ENCODE data around the gene SCMH1.

The SCMH1 gene

DNA sequence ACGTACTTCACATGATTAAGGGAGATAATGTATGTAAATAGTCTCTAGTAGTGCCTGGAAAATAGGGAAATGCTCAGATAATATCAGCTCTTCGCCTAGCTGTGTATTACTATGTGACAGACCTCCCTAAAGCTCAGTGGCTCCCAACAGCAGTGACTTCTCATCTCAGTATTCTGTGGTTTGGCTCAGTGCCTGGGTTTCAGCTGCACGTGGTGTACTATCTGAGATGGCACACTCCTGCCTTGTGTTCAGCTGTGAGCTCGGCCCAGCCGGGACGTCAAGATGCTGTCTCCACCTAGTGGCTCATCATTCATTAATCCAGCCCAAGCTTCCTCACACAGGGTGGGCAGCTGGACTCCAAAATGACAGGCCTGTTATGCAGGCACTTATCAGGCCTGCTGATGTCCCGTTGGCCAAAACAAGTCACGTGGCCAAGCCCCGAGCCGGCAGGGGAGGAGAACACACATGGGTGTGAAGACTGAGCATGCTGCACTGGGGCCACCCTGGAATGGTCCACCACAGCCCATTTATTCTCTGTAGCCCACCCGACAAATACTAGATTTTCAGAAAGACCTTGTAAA lies 238.4 kb downstream of the SCMH1 start:
- DNase-seq (ENCODE audit: low read depth in 2 of 2), result peak; percentile 63 to 72

DNA sequence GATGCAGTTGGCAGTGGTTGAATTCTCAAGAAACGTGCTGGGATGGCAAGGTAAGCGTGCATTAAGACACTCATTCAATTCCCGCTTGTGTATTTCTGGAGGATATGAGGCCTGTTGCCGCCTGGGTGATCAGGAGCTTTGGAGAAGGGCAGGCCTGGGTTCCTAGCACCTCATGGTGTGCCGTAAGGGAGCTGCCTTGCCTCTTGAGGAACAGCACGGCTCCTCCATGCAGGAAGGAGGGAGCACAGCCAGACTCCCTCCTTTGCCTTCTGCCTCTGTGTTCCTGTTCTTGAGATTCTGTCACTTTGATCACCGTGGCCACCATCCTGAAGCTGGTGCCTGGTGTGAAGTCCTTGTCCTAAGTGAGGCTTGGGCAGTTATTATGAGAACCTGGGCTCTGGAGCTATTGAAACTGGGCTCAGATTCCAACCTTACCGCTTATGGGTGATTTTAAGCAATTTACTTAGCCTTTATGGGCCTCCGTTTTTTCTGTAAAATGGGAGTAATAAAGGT lies 238.9 kb downstream of the SCMH1 start:
- no peak for DNase-seq (ENCODE audit: low read depth in 2 of 2)

DNA sequence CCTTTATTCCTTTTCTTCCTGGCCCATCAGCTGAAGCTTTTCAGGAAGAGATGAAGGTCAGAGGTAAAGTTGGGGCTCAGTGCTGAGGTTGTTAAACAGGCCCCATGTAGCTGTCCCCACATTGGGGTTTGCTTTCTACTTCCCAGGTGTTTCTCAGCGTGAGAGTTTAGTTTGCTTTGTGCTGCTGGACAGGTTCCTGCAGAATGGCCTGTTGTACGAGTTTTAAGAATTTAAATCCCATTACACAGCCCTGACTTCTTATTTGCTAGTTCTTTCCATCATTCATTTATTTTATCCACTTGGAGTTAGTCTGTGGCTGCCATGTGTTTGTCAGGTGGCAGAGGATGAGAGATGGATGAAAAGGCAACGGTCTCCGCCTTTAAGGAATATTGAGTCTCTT lies 243.4 kb downstream of the SCMH1 start:
- DNase-seq (ENCODE audit: low read depth in 2 of 2), result no peak

DNA sequence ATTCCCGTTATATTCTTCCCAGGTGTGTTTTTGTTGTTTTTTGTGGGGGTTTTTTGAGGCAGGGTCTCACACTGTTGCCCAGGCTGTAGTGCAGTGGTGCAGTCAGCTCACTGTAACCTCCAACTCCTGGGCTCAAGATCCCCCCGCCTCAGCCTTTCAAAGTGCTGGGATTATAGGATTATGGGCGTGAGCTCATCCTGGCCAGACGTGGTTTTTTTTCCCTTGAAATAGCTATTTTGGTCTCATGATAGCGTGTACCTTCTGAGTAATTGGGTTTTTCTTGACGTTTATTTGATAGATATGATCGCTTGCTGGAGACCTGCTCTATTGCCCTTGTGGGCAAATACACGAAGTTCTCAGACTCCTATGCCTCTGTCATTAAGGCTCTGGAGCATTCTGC lies 245.0 kb downstream of the SCMH1 start:
- DNase-seq (ENCODE audit: low read depth in 2 of 2), result no peak

DNA sequence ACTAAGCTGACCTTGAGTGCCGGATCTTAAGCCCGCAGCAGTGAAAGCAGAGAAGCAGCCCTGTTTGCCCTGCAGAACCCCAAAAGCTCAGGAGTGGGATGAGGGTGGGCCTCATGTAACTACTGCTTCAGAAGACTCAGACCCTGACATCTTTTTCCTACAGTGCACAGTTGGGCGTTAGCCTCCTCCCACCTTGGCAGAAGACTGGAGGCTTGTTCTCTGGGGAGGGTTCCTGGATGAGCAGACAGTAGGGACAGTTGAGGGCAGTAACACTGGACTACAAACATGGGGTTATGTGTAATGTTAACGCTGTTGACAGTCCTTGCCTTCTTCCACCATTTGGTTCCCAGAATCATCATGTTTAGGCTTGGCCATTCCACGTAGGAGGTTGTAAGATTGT lies 253.0 kb downstream of the SCMH1 start:
- DNase-seq (ENCODE audit: low read depth in 2 of 2), result no peak

DNA sequence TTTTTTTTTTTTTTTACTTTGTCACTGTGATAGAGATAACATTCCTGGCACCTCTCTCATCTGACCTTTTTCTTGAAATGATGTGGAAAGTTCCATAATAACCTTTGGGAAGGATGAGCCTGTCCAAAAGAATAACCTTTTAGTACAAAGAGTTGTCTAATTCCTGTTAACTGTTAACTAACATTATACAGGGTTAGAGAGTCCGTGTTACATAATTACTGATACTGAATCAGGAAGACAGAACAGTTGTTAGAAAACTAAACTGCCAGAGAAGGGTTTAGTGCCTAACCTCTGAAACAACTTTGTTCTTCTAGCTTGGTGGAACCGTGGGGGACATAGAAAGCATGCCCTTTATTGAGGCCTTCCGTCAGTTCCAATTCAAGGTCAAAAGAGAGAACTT lies 253.8 kb downstream of the SCMH1 start:
- DNase-seq (ENCODE audit: low read depth in 2 of 2), result no peak

DNA sequence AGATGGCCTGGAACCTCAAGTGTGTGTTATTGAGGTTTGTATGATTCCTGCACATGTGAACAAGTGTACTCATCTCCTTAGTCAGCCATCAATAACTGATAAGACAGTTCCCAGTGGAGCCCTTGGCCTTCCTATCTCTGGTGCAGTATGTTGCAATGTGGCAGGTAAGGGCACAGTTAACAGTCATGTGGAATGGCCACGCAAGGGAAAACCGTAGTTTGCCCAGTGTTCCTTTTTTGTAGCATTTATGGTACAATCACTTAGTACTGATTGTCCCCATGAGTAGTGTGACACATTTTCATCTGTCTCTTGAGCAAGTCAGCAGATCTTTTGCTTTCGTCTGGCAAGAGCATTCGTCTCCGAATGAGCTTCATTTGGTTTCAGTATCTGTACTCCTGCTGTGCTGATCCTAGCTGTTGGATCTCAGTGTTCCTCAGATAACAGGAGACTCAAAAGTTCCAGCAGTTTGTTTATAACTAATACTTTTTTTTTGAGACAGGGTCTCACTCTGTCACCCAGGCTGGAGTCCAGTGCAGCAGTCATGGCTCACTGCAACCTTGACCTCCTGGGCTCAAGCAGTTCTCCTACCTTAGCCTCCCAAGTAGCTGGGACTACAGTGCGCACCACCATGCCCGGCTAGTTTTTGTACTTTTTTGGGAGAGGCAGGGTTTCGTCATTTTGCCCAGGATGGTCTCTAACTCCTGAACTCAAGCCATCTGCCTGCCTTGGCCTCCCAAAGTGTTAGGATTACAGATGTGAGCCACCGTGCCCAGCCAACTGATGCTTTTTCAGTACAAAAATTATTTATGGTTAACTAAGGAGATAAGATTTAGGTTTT lies 254.4 kb downstream of the SCMH1 start:
- no peak for DNase-seq (ENCODE audit: low read depth in 2 of 2)

DNA sequence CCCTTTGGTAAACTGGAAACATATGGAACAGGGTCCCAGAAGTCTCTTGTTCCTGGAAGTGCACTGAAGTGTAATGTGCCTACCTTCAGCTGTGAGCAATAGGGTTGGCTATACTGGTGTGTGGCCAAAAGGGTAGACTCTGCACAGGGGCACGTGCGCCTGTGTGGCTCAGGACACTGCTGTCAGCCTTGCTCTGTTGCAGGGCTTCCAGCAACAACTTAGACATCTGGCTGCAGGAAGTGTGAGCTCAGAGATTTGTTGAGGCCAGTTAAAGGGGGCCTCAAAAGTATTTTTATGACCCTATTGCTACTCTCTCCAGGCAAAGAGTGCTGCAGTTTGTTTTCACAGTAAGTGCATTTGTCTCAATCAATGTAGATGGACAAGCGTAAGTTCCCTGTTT lies 255.2 kb downstream of the SCMH1 start:
- DNase-seq (ENCODE audit: low read depth in 2 of 2), result no peak

DNA sequence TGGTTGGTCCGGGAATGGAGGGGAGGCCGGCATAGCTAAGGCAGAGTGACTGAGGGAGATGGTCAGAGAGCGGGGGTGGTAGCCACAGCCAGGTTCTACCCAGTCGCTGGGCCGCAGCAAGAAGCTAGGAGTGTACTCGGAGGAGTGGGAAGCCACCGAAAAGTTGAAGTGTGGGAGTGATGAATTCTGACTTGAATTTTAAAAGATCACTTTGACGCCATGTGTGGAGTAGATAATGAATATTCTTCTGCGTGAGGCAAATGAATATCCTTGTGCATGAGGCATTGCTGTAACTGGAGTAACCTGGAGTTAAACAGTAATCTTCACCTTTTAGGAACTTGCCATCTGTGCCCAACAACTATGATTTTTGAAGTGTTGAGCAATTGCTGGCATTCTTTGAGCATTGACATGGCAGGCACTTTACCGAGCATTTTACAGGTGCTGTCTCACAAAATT lies 255.8 kb downstream of the SCMH1 start:
- DNase-seq (ENCODE audit: low read depth in 2 of 2), result no peak

DNA sequence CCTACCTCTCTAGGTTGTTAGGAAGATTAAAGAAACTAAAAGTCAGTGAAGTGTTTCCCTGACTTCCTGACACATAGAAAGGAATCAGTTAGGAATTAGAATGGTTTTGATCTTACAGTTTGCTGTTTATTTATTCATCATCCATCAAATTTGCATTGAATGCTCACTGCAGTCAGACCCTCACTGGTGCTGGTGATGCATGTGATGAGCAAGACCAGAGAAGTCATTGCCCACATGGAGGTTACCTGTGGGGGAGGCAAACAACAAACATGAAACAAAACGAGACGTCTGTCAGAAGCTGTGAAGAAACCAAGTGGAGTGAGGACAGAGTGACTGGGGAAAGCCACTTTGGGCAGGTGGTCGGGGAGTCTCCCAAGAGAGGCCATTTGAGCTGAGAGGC lies 256.2 kb downstream of the SCMH1 start:
- DNase-seq (ENCODE audit: low read depth in 2 of 2), result no peak

DNA sequence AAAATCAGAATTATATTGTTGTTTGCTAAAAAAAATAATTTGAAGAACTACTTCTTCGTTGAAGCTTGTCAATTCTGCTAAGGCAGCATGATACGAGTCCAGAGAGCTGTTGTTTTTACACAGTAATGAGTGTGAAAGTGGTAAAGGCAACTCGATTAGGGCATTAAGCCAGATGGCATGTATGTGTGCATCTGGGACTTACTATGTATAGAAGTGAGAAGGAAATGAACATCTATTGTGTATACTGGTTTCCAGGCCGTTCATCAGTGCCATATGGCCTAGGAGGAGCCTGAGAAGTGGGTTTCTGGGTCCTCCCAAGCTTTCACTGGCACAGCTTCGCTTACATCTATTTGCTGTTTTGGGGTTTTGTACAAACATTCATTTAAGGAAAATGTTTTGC lies 256.9 kb downstream of the SCMH1 start:
- DNase-seq (ENCODE audit: low read depth in 2 of 2), result no peak

DNA sequence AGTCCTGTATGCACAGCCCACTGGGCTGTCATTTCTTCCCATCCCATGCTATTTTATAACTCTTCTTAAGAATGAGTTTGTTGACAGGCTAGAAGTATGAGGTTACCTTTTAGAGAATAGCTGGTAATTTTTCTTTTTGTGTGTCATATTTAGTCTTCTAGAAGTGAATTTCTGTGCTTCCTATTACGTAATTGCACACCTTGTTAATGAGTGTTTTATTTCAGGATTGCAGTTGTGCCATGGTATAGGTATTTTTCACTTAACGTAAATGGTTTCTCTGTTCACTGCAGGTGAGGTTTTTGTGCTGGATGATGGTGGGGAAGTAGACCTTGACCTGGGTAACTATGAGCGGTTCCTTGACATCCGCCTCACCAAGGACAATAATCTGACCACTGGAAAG lies 257.6 kb downstream of the SCMH1 start:
- no peak for DNase-seq (ENCODE audit: low read depth in 2 of 2)

DNA sequence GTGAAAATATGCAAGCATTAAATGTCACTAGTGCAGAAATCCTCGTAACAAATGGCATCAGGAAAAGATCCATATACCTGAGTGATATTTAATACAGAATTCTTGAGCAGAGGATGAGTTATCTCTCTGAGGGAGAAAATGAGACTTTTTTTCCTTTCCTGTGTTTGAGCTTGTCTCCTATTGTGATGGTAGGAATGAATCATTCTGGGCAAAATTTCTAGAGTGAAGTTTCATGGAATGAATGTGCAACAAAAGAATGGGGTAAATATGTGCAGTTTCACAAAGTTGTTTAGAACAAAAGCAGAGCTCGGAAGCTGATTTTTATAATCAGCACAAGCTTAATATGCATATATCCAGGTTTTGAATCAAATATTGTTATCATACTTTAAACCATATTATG lies 258.0 kb downstream of the SCMH1 start:
- no peak for DNase-seq (ENCODE audit: low read depth in 2 of 2)

DNA sequence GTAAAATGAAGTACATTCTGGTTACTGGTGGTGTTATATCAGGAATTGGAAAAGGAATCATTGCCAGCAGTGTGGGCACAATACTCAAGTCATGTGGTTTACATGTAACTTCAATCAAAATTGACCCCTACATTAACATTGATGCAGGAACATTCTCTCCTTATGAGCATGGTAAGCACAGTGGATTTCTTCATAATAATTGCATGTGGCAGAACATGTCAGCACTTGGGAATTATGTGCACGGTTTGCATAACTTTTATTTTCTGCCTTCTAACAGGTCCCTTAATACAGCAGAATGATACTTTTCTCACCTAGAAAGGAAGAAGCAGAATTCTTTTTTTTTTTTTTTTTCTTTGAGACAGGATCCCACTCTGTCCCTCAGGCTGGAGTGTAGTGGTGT lies 258.8 kb downstream of the SCMH1 start:
- DNase-seq (ENCODE audit: low read depth in 2 of 2), result no peak

DNA sequence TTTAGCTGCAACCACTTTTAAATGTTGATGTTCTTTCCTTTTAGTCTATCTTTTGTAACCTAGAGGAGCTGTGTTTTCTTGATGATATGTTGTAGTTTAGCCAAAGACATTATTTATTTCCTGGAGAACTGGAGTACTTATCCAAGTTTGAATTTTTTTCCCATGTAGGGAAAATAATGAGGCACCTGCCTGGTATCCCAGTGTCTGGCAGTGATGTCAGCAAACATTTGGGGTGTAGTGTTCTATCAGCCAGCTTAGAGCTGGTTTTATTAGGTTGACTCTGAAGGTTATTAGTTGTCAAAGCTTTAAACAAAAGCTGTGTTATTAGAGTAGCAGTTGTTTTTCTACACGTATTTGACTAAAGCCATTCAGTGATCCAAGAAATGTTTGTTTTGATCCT lies 259.4 kb downstream of the SCMH1 start:
- DNase-seq (ENCODE audit: low read depth in 2 of 2), result no peak

DNA sequence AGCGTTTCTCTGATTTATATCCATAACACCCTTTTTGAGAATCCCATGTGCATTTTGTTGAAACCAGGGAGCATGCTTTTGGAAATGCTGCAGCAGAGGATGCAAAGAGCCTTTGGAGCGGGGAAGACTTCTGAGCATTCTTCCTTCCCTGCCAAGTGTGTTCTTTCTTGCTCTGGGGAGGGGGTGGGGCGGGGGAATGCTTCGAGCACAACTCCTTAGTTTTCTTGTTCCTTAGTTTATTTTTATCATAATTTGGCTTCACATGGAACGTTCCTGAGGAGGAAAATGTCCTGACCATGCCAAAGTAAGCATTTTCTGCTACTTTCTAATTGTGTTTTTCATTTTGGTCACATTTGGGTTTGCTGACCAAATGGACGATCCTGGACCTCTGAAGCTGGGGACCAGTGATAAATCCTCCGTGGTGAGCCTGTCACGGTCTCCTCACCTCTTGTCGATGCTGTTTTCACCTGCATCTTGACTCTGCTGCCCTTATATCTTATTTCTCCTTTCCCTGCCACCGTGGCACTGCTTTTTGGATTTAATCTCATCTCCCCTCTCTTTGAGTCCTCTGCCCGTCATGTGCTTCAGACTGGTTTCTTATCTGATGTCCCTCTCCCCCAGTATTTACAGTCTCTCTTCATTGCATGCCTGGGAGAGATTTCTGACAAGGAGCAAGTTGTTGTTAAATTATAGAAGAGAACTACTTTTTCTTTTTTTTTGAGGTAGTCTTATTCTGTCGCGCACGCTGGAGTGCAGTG lies 260.2 kb downstream of the SCMH1 start:
- no peak for DNase-seq (ENCODE audit: low read depth in 2 of 2)

DNA sequence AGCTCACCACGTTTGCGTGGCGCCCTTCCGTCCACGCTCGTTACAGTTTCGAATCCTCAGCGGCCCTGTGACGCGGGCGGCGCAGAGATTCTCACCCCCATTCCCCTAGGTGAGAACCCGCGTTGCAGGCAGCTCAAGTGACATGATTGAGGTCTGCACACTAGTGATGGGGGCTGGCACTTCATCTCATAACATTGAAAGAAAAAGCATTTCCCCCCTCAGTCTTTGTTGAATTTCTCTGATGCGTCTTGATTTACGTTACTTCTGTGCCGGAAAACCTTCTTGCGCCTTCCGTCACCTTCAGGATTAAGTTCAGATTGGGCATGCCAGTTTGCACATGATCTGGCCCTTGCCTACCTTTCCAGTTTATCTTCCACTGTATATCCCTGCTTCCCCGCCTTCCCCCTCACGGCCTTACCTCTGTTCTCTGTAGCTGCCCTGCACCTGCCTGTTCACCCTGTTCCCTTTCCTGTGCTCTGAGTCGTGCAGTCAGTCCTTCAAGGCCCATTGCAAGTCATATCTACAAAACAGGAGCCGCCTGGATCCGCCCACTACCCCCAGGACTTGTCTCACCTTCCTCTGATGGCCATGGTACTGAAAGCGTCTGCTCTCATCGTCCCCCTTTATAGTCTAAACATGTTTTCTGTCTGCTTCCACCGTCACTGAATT lies 261.5 kb downstream of the SCMH1 start:
- DNase-seq (ENCODE audit: low read depth in 2 of 2), result peak; percentile 11 to 14

DNA sequence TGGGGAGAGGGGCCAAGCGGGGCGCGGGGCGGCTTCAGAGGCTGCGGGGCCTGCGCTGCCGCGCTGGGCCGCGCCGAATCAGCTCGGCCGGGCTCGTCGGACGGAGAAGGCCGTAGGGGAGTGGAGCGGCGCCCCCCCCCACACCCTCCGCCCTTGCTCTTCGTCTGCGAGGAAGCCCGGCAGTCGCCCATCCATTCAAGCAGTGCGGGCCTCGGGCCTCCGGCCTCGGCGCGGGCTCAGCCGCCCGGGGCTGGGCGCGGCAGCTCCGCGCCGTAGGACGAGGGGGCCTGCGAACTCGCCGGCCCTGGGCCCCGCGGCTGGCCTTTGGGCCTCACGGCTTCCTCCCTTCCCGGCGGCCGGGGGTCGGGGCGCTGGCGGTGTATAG lies 262.0 kb downstream of the SCMH1 start:
- DNase-seq (ENCODE audit: low read depth in 2 of 2), result no peak

DNA sequence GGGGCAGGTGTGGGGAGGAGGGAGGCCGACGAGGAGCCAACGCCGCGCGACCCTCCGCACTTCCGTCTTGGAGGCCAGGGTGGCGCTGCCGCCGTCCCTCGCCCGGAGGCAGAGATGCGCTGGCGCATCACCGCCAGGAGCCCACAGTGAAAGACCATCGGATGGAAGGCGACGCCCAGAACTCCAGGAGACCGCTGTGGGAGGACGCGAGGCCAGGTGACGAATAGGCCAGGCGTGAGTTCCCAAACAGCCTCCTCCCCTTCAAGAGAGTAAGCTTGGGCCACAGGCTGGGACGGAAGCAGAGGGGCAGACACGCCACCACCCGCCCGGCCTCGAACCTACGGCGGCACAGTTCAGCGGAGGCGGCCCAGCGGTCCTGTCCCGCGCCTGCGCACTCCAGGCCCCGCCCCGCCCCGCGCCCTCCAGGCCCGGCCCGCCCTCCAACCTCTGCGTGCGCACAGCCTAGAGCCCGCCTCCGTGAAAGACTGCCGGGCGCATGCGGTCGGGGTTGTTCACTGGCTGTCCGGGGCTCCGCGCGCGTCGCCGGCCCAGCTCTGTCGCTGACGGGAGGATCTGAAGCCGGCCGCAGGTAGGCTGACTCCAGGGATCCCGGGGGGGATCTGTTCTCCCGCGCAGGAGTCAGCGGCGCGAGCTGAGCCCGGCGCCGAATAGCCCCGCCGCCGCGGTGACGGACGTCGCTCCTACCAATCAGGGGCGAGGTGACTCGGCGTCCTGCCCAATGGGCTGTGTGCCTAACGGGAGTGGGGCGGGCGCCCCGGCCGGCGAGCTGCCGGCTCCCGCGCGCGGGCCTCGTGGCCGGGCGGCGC lies 262.7 kb downstream of the SCMH1 start, which contains the start of gene CTPS1:
CTPS1 (plus strand) TSS at position 456 of the 827 bp plus-strand sequence. CDS start 3,595 bp downstream, outside the sequence.
- DNase-seq (ENCODE audit: low read depth in 2 of 2), result peak; percentile 92

DNA sequence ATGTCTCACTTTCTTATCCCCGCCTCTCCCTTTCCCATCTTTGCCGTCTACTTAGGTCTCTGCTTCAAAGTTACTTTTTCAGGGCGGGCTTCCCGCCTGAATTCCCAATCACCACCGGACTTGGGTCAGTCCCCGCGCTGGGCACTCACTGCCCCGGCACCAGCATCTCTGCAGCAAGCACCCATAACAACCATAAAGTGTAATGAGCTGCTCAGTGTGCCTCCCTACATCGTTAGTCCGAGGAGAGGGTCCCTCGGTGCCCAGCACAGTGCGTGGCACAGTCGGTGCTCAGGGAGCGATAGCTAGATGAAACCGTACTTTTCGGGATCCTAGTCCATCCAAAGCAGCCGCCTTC lies 263.2 kb downstream of the SCMH1 start:
- DNase-seq (ENCODE audit: low read depth in 2 of 2), result no peak

DNA sequence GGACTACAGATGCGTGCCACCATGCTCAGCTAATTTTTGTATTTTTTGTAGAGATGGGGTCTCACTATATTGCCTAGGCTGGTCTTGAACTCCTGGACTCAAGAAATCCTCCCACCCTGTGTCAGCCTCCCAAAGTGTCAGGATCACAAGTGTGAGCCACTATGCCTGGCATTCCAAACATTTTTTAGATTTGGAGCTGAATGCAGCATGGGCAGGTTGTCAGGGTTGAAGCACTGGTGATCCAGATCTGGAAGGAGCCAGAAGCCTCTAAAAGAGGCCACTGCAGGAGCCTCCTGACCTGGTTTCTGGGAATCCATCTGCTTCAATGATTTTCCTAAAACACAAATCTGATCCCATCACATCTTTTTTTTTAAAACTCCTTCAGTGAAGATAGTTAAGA lies 264.4 kb downstream of the SCMH1 start:
- DNase-seq (ENCODE audit: low read depth in 2 of 2), result no peak

Measured in stimulated activated CD8-positive, alpha-beta memory T cell treated with anti-CD3 and anti-CD28 coated beads, Interleukin-7, amount 100 ng/mL, for 1 hour (primary cell).